Colonic mucosa (tissue), 4 donors: ENCODE results near the gene EHBP1. TPM values are rescaled to one million over a fixed set of nuclear protein-coding genes. Genes with fewer than 3 reads are reported as not detected.

Experiments
- DNase-seq: peaks from one replicate; pipeline ENCODE4 v3.0.0-alpha.2; 2020
- H3K27ac ChIP-seq: fragments of 200-600 bp; one replicate; pipeline ENCODE4 v1.8.0; 2021
- H3K27me3 ChIP-seq: fragments of 200-600 bp; one replicate; pipeline ENCODE4 v1.8.0; 2021
- H3K36me3 ChIP-seq: fragments of 200-600 bp; one replicate; pipeline ENCODE4 v1.8.0; 2021
- H3K4me1 ChIP-seq: fragments of 200-600 bp; one replicate; pipeline ENCODE4 v1.8.0; 2021; ENCODE audit warnings: mild to moderate bottlenecking
- H3K4me3 ChIP-seq: fragments of 200-600 bp; one replicate; pipeline ENCODE4 v1.8.0; 2021
- H3K9ac ChIP-seq, 2 donors: one replicate each; pipeline ENCODE4 v1.7.0; 2013; ENCODE audit warnings: control low read depth in 2 of 2, low read depth in 2 of 2, low read length in 2 of 2
- H3K9me3 ChIP-seq: fragments of 200-600 bp; one replicate; pipeline ENCODE4 v1.8.0; 2021
- CTCF ChIP-seq: fragments of 200-600 bp; IDR thresholded peaks from one replicate; pipeline ENCODE4 v1.8.0; 2022; ENCODE audit warnings: antibody characterized with exemption, mild to moderate bottlenecking
- intact Hi-C: fragments of 100-400 bp; cut with DNase I; formaldehyde crosslinking; loops from one replicate; pipeline ENCODE4 v1.14.1; 2022
- total RNA-seq, 2 donors: library from RNA; stranded (reverse); fragmentation: NEBNext Ultra II Directional in 1 of 2; extraction: Animal tissue kit (Norgen Biotek cat#: 25700) in 1 of 2; gene quantifications; one replicate each; pipeline ENCODE4 v1.2.1, GENCODE V29; 2021
- donor health status: healthy.
- donor health status: DM: no; HTN: no; CAD: no.
- donor health status: DM: no; HTN: no; CAD: no.

Gene EHBP1
- total RNA-seq, 2 donors from 2014 or later = 23.6 to 32.7 TPM

GRCh38 chr2:62822549-62822948, 117.0 kb downstream of the EHBP1 start:
- H3K9ac ChIP-seq = no peak overlapping the region
- no peak for TF ChIP-seq CTCF
- no peak for DNase-seq
- no peaks in the 10 kb centered on the region for H3K27me3 ChIP-seq
- no peaks in the 10 kb centered on the region for H3K36me3 ChIP-seq
- no peaks in the 10 kb centered on the region for H3K9me3 ChIP-seq
- no peak overlapping the region for H3K27ac ChIP-seq
- no peaks in the 10 kb centered on the region for H3K4me1 ChIP-seq
- intact Hi-C loops = no loop called here
- H3K4me3 ChIP-seq = no peak overlapping the region

- intact Hi-C loops = no loop called here
- TF ChIP-seq CTCF = no peak
- no peak for DNase-seq
Measured at GRCh38 chr2:62824388-62824787, 118.9 kb downstream of the EHBP1 start.

GRCh38 chr2:62826141-62826540, 120.6 kb downstream of the EHBP1 start:
- no peaks in the 10 kb centered on the region for H3K9me3 ChIP-seq
- no peak overlapping the region for H3K4me3 ChIP-seq
- no peak for DNase-seq
- no peak overlapping the region for H3K27ac ChIP-seq
- H3K27me3 ChIP-seq = no peaks in the 10 kb centered on the region
- H3K9ac ChIP-seq = no peak overlapping the region
- intact Hi-C loops = no loop called here
- TF ChIP-seq CTCF = no peak
- no peaks in the 10 kb centered on the region for H3K4me1 ChIP-seq
- no peaks in the 10 kb centered on the region for H3K36me3 ChIP-seq

More at GRCh38 chr2:62824388-62824787, 118.9 kb downstream of the EHBP1 start:
- Histone ChIP-seq H3K4me1 (no peaks in the 10 kb centered on the region), H3K27me3 (no peaks in the 10 kb centered on the region), H3K9ac (no peak overlapping the region), H3K36me3 (no peaks in the 10 kb centered on the region), H3K9me3 (no peaks in the 10 kb centered on the region), H3K4me3 (no peak overlapping the region), H3K27ac (no peak overlapping the region)

- Histone ChIP-seq H3K36me3 (no peaks in the 10 kb centered on the region), H3K9me3 (no peaks in the 10 kb centered on the region), H3K4me3 (no peak overlapping the region), H3K4me1 (no peaks in the 10 kb centered on the region), H3K27ac (no peak overlapping the region), H3K27me3 (no peaks in the 10 kb centered on the region), H3K9ac (no peak overlapping the region)
- no peak for DNase-seq
- intact Hi-C loops = no loop called here
- TF ChIP-seq CTCF = no peak
Measured at GRCh38 chr2:62826953-62827675, 121.6 kb downstream of the EHBP1 start.

- no peaks in the 10 kb centered on the region for H3K36me3 ChIP-seq
- H3K4me1 ChIP-seq = no peaks in the 10 kb centered on the region
- TF ChIP-seq CTCF = no peak
- no peak overlapping the region for H3K27ac ChIP-seq
- no peaks in the 10 kb centered on the region for H3K27me3 ChIP-seq
- no peak overlapping the region for H3K9ac ChIP-seq
- no peaks in the 10 kb centered on the region for H3K9me3 ChIP-seq
- H3K4me3 ChIP-seq = no peak overlapping the region
- intact Hi-C loops = no loop called here
- no peak for DNase-seq
Measured at GRCh38 chr2:62831729-62832128, 126.2 kb downstream of the EHBP1 start.
